Activated CD8-positive, alpha-beta memory T cell treated with anti-CD3 and anti-CD28 coated beads, Interleukin-2, amount 50 U/mL, for 1 hour (primary cell): ENCODE results near the gene ZNF205.

ENCODE experiments used
- DNase-seq: peaks from one replicate; pipeline ENCODE4 v3.0.0-alpha.2; 2020; ENCODE audit errors: extremely low read depth

Gene ZNF205

DNA sequence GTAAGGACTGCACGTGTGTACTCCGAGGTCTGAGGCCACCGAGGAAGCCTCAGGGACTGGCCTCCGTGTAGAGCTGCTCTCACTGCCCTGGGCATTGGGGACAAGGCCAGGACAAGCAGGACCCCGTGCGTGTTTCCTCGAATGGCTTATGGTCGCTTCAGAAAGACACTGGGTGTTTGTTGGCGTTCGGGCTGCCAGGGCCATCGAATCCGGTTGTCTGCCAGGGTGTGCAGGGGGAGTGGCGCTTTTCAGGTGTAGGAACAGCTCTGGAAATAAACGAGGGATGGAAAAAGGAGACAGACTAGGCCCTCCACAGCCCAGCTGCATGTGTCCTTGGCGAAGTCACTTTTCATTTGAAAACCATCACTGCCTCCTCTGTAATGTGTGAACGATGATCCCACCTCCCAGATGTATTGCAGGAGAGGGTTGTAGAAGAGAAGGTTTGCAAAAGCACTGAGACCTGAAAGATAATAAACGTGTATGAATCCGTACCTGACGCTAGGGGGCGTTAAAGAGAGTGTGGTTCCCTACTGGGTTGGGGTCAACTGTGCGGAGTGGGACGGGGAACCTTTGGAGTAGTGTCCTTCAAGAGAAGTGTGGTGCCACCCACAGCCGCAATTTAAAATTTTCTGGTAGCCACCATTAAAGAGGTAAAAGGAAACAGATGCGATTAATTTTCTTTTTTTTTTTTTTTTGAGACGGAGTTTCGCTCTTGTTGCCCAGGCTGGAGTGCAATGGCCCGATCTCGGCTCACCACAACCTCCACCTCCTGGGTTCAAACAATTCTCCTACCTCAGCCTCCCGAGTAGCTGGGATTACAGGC, 11.2 kb upstream of the ZNF205 start:
- DNase-seq: no peak

DNA sequence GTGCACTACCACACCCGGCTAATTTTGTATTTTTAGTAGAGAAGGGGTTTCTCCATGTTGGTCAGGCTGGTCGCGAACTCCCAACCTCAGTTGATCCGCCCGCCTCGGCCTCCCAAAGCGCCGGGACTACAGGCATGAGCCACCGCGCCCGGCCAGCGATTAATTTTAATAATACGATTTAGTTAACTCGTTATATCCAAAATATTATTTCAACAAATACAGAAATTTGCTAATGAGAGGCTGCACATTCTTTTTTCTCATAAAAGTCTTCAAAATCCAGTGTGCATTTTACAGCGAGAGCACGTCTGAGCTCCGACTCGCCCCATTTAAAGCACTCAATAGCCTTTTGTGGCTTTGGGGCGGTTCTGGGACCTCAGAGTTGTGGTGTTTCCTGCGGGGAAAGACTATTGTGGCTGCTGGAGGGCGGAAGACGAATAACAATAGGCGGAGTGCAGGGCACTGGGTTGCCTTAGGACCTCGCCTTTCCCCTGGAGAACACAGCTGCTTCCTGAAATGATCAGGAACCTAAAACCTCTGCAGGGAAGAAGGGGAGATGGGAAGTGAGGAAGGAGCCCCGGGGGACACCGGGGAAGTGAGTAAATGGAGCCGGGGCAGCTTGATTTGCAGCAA, 10.4 kb upstream of the ZNF205 start:
- DNase-seq: no peak

DNA sequence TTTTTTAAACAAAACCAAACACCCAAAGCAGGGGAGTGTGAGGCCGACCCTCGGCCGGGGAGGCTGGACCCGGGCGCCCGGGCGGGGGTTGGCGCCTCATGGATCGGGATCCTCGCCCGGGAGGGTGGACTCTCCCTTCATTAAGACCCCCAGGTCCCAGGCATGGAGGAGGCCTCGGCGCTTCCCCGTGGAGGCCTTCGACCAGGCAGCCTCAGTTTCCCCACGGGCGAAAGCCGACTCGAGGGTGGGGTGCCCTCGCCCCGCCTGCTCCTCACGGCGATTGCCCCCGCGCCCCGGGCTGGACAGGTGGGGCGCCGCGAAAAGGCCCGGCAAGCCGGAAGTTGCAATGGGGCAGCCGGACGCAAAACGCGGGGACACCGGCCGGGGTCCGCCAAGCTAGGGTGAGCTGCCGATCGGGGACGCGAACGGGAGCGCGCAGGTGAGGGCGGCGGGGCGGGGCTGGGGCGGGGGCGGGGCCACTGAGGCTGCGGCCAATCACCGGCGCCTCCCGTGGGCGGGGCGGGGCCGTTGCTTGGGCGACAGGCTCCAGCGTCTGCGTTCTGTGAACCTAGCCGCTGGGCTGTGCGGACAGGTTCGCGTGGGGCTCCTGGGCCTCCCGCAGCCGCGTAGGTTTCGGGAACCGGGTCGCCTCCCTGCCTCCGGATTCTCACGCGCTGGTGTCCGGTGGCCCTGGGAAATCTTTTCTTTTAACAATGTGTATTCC, 6.0 kb upstream of the ZNF205 start:
- DNase-seq: peak; percentile 71

DNA sequence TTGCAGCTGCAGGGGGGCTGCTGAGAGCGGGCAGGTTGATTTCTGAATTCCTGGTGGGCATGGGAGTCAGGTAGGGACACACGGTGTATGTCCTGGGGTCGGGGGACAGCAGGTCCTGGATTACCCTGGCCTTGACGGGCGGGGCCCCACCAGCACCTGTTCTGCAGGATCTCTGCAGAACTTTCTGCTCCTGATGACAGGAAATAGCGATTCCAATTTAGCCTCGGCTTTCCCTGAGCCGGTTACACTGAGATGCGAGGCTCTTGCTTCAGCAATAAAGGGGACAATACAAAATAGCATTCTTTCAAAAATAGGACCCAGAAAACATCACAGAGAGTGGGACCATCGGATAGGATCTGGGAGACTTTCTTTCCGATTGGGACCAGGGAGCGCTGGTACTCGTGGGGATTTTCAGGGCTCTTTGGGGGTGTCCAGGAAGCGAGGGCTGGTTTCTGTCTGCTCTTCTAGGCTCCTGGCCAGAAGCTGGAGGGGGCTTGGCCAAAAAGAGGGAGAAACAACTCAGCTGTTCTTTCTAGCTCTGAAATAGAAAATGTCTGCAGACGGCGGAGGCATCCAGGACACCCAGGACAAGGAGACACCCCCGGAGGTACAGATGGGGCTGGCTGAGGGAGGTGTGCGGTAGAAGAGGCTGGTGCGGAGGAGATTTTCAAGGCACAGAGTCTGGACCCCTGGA, 642 bp downstream of the ZNF205 start:
- no peak for DNase-seq

DNA sequence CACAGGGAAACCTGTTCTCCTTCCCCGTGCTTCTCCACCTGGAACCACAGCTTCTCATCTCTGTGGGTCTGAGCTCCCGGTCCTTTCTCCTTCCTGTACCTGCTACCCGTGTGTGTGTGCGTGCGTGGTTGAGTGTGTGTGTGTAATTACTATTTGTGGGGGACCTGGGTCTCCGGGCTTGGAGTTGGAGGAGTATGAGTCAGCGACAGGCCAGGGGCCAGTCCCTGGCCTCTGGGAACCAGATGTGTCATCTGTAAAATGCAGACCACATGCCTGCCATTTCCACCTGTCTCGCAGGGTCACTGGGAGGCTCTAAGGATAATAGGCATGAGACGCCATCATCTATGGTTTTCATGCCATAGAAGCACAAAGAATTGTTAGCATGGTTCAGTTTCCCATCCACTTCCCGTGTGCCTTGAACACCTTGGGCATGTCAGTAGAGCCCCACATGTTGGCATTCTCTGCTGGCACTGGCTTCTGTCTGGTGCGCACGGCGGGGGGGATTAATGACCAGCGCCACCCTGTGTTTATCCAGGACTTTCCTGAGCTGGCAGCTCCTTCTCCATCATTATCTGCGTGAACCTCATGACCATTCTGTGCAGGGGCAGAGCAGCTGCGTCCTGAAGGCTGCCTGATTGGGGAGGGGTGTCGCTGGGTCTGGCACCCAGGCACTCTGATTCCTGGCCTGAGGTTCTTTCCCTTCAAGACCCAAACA, 1.5 kb downstream of the ZNF205 start:
- no peak for DNase-seq

DNA sequence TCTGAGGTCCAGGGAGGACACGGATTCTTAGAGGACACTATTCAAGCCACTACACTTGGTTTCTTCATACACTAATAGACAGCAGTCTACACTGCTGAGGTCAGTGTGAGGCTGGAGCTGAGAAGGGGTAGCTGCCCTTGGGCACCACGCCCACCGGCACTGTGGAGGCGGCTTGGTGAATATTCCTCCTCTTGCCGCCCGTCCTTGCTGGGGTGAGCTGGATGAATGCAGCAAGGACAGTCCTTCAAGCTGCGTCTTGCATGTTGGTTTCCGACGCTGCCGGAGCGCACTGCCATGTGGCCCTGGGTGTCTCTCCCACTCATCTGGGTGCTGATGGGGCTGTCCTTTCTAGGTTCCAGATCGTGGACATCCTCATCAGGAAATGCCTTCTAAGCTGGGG, 2.6 kb downstream of the ZNF205 start:
- DNase-seq: no peak

DNA sequence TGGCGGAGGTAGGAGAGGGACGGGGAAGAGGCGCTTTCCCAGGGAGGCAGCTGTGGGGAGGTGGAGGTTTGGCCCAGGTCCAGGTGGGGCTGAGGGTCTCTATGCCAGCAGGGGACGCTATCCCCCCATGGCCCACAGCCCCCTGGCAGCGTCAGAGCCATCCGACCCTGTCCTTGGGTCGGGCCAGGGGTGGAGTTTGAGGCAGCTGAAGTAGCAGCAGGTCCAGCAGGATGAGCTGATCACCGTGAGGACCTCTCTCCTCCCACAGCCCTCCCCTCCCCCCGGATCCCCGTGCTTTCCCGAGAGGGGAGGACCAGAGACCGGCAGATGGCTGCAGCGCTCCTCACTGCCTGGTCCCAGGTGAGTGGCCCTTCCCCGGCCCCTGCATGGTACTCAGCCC, 3.2 kb downstream of the ZNF205 start:
- no peak for DNase-seq

DNA sequence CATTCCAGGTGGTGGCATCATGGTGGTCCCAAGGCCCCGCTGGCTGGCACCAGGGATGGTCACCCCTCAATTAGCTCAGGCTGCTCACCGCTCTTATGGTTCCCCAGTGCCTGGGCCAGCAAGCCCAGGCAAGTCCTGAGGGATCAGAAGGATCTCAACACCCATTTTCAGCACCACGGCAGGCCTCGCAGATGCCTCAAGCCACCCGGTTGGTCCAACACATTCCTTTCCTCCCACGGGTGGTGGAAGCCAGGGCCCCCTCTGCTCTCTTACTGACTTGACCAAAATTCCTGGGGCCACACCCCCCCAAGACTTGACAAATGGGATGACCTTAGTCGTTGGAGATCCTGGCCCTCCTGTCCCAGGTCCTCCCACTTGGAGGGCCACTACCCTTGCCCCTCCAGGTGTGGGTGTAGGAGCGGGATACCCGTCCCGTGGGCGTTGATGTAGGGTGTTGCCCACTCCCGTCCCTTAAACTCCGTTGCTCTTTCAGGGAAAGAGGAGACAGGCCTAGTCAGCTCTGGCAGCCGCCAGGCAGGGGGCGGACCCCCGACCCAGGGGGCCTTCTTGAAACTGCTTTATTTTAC, 5.9 kb downstream of the ZNF205 start:
- no peak for DNase-seq

DNA sequence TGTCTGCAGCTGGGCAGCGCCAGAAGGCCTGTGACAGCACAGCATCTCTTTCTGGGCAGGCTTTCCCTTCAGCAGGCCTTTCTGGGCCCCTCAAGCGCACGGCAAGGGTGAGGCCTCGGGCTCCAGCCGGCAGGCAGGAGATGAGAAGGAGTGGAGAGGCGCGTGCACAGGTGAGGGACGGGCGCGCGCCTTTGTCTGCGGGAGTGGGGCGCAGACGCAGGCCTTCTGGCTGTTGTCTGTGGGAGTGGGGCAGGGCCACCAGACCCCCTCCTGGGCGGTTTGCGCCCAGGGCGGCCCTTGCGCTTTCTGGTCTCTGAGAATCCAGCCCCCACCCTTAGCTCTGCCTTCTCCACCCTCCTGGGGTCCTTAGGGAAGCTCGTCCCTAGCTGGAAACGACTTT, 6.5 kb downstream of the ZNF205 start:
- no peak for DNase-seq

DNA sequence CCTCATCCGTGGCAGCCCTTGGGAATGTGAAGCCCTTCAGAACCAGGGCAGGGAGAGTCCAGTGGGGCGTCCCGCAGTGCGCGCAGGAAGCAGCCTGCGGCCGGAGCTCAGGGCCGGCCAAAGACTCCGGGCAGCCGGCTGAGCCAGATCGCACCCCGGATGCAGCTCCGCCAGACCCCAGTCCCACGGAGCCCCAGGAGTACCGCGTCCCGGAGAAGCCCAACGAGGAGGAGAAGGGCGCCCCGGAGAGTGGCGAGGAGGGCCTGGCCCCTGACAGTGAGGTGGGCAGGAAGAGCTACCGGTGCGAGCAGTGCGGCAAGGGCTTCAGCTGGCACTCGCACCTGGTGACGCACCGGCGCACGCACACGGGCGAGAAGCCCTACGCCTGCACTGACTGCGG, 6.9 kb downstream of the ZNF205 start:
- DNase-seq: no peak

DNA sequence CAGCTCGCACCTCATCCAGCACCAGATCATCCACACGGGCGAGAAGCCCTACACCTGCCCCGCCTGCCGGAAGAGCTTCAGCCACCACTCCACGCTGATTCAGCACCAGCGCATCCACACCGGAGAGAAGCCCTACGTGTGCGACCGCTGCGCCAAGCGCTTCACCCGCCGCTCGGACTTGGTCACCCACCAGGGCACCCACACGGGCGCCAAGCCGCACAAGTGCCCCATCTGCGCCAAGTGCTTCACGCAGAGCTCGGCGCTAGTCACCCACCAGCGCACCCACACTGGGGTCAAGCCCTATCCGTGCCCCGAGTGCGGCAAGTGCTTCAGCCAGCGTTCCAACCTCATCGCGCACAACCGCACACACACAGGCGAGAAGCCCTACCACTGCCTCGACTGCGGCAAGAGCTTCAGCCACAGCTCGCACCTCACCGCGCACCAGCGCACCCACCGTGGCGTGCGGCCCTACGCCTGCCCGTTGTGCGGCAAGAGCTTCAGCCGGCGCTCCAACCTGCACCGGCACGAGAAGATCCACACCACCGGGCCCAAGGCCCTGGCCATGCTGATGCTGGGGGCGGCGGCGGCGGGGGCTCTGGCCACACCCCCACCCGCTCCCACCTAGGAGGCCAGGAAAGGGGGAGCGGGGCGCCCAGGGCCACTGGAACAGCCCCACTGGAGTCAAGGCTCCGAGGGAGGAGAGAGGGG, 7.5 kb downstream of the ZNF205 start:
- no peak for DNase-seq

DNA sequence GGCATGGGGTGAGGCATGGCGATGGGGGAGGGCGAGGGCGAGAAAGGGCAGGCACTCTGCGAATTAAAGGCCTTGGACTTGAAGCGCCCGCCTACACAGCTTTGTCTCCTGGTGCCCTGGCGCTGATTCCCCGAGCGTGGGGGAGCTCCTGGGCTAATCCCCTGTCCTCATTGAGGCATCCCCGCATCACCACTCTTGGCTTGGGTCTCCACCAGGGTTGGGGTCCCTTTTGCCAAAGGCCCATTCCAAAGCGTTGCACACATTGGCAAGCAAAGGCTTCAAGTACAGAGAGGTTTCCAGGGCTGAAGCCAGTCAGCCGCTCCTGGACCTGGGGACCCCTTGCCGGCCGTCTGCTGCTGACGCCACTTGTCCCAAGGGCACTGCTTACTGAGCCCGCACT, 8.0 kb downstream of the ZNF205 start:
- no peak for DNase-seq

DNA sequence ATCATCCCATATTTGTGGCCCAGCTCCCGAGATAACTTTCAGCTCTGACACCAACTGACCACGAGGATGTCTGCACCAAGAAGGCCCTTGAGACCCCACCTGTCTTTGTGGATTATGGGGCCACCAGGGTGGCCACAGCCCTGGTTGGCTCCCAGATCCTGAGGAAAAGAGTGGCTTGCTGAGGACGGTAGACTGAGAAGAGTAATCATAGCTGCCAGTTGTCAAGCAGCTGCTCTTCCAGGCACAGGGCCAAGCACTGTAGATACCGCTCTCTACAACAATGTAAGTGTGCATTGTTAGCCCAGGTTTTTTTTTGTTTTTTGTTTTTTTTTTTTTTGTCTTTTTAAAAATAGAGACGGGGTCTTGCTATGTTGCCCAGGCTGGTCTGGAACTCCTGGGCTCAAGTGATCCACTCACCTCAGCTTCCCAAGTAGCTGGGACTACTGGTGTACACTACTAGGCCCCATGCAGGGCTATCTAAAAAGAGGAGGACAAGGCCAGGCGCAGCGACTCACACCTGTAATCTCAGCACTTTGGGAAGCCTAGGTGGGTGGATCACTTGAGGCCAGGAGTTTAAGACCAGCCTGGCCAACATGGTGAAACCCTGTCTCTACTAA, 9.6 kb downstream of the ZNF205 start:
- DNase-seq: no peak

DNA sequence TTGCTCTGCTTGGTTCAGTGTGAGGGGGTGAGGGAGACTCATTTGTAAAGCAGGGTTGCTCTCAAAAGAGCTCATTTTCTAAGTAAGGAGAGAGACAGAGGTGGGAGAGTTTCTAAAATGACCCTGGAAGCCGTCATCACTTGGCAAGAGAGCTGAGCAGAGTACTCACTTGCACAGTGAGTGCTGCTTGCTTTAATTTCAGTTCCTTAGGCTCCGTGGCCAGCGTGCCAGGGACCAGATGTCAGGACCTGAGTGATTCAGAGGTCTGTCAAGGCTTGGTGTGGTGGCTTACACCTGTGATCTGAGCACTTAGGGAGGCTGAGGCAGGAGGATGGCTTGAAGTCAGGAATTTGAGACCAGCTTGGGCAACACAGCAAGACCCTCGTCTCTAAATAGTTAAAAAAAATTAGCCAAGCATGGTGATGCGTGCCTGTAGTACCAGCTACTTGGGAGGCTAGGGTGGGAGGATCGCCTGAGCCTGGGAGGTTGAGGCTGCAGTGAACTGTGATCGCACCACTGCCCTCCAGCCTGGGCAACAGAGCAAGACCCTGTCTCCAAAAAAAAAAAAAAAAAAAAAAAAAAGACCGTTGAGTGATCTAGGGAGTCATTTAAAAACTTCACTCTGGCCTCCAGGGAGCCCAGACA, 10.7 kb downstream of the ZNF205 start:
- DNase-seq: no peak

DNA sequence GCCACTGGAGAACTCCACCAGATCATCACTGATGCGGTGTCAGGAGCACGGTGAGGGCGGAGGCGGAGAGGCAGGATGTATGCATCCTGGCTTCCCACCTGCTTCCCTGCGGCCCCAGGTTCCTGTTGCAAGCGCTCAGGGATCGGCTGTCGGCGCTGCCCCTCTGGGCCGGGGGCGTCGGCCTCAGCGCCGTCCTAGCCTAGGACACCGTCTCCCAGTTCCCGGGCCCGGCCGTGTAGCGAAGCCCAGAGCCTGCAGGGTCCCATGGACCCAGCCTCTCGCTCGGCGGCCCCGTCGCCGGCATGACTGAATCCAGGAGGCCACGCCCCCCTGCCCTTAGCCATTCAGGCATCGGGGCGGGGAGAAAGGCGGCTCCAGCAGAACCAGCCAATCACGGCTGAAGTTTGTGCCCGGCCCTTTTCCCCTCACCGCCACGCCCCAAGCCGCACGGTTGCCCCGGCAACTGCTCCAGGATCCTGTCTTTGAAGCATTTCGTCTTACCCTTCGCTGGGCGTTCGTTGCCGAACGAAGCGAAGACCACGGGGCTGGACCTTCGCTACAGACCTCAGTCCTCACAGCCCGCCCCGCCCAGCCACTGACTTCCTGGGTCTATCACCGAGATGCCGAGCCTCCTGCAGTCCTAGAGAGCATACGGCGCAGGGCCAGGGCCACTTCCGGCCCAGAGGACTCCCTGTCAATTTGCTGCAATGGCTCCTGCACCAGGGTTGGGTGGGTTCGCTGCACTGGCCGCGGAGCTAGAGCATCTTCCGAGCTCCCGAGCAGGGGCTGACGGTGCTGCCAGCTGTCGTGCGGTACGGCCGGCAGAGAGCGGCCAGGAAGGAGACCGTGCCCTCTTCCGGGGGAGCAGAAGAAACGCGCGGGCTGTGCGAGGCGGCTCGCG, 11.8 kb downstream of the ZNF205 start:
- DNase-seq: peak; percentile 90

DNA sequence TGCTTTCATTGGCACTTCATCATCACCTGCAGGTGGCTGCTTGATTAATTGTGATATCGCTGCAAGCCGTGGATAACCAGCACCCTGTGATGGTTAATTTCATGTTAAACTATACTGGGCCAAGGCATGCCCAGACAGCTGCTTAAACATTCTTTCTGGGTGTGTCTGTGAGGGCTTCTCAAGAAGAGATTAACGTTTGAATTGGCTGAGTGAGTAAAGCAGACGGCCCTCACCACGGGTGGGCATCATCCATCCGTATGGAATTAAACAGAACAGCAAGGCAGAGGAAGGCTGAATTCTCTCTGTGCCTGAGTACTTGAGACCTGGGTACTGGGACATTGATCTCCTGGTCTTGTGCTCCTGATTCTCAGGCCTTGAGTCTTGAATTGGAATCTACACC, 15.4 kb downstream of the ZNF205 start:
- no peak for DNase-seq

DNA sequence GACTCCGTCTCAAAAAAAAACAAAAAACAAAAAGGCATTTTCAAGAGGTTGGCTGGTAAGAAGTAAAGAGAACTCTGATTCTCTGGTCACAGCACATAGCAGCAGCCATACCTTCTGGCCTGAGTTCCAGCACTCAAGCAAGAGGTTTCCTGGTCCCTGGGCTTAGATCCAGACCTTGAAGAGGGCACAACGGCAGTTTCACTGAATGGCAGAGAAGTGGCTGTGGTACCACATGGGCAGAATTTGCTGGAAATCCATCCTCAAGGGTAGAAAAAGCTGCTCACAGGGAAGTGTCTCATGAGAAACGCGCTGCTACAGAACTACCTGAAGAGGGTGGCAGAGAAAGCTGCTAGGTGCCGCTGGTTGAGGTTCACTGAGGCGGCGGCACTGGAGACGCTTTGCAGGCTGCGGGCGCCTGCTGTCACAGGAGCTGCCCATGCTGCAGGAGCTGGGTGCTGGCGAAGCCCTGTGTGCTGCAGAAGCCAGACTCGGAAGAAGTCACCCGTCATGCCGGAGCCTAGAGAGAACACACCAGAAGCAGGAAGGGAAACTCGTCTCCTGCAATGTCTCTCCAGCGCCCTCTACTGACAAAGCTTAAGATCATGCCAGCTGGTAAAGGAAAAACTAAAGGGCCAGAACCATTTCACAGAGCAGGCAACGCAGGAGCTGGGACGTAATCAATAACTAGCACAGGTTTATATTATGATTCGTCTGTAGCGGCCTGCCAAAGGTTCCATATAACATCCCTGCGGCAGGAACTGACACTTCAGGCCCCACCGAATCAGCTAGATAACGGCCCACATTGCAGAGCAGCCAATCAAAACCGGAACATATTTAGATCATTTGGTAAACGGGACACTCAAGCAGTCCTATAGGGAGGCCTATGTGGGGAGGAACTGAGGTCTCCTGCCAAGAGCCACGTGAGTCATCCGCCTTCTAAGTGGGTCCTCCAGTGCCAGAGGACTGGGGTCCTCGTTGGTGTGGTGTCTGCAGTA, 17.0 kb downstream of the ZNF205 start:
- peak; percentile 88 for DNase-seq
